Endodermal cell (in vitro differentiated cells): ENCODE results near the gene LHX3. TPM values are rescaled to one million over a fixed set of nuclear protein-coding genes. Genes with fewer than 3 reads are reported as not detected.

Source experiments
- DNase-seq: peaks from one replicate; pipeline ENCODE4 v3.0.0-alpha.2; 2017
- H3K27ac ChIP-seq: 2 replicates; pipeline ENCODE4 v1.5.1; 2013; ENCODE audit warnings: mild to moderate bottlenecking, low read depth, low read length, moderate library complexity
- H3K27me3 ChIP-seq: 2 replicates; pipeline ENCODE4 v1.6.1; 2013; ENCODE audit warnings: mild to moderate bottlenecking, low read length, moderate library complexity; ENCODE audit not compliant: insufficient read depth, control insufficient read depth, poor library complexity, severe bottlenecking
- H3K36me3 ChIP-seq: 2 replicates; pipeline ENCODE4 v1.7.0; 2013; ENCODE audit warnings: mild to moderate bottlenecking, low read length, moderate library complexity; ENCODE audit not compliant: control insufficient read depth, insufficient read depth
- H3K4me1 ChIP-seq: one replicate; pipeline ENCODE4 v1.7.0; 2013; ENCODE audit warnings: low read length; ENCODE audit not compliant: control insufficient read depth, insufficient read depth
- H3K4me3 ChIP-seq: 2 replicates; pipeline ENCODE4 v1.5.1; 2013; ENCODE audit warnings: mild to moderate bottlenecking, low read length, moderate library complexity
- H3K9ac ChIP-seq: 2 replicates; pipeline ENCODE4 v1.6.1; 2013; ENCODE audit warnings: mild to moderate bottlenecking, low read length, moderate library complexity; ENCODE audit not compliant: poor library complexity, severe bottlenecking; ENCODE audit errors: extremely low read depth
- H3K9me3 ChIP-seq: 2 replicates; pipeline ENCODE4 v1.6.1; 2013; ENCODE audit warnings: mild to moderate bottlenecking, low read length, moderate library complexity; ENCODE audit not compliant: control insufficient read depth
- H3K27ac Mint-ChIP-seq: 2 replicates; pipeline ENCODE4 v1.8.0; 2020; ENCODE audit warnings: mixed read lengths
- H3K27me3 Mint-ChIP-seq: 2 replicates; pipeline ENCODE4 v1.8.0; 2021; ENCODE audit warnings: mild to moderate bottlenecking, mixed read lengths; ENCODE audit not compliant: insufficient read depth
- H3K36me3 Mint-ChIP-seq: 2 replicates; pipeline ENCODE4 v1.8.0; 2020; ENCODE audit warnings: low read depth, mixed read lengths
- H3K4me1 Mint-ChIP-seq: 2 replicates; pipeline ENCODE4 v1.8.0; 2020; ENCODE audit warnings: mixed read lengths
- H3K4me3 Mint-ChIP-seq: 2 replicates; pipeline ENCODE4 v1.8.0; 2020; ENCODE audit warnings: mild to moderate bottlenecking, moderate library complexity, mixed read lengths
- H3K9me3 Mint-ChIP-seq: 2 replicates; pipeline ENCODE4 v1.8.0; 2020; ENCODE audit warnings: mild to moderate bottlenecking, mixed read lengths
- WGBS, 2 experiments: methylation state at CpG; one replicate each; pipeline versions ENCODE4 v1.1.5 to v1.1.7; 2013; ENCODE audit warnings: missing lambda C conversion rate in 2 of 2, mixed read lengths in 1 of 2; ENCODE audit not compliant: insufficient coverage in 1 of 2, insufficient read length in 1 of 2; 5-methylcytosine and 5-hydroxymethylcytosine counted together
- total RNA-seq, 2 donors: library from RNA; stranded (reverse); fragmentation: NEBNext Ultra II Directional in 1 of 2; extraction: Animal tissue kit (Norgen Biotek cat#: 25700) in 1 of 2; gene quantifications; 2 replicates in 1 of 2; 3 replicates in 1 of 2; pipeline ENCODE4 v1.2.1, GENCODE V29; 2021
- TF ChIP-seq, protein P1 (sequence below): fragments of 200-600 bp; sonication (generic); conservative IDR thresholded peaks from 2 replicates; pipeline ENCODE4 v1.5.0; 2021; ENCODE audit warnings: antibody characterized with exemption, mild to moderate bottlenecking

Gene LHX3
- total RNA-seq, 2 donors from 2014 or later, result not detected

- Mint-ChIP-seq H3K9me3 (no peaks in the 10 kb centered on the region), H3K27ac (no peak overlapping the region), H3K36me3 (no peaks in the 10 kb centered on the region), H3K4me1 (peaks cover 6% of the 10 kb centered on the region), H3K27me3 (no peaks in the 10 kb centered on the region), H3K4me3 (no peak overlapping the region)
- DNase-seq, result no peak
- H3K27ac ChIP-seq, result no peak overlapping the region
- TF ChIP-seq, protein P1, sequence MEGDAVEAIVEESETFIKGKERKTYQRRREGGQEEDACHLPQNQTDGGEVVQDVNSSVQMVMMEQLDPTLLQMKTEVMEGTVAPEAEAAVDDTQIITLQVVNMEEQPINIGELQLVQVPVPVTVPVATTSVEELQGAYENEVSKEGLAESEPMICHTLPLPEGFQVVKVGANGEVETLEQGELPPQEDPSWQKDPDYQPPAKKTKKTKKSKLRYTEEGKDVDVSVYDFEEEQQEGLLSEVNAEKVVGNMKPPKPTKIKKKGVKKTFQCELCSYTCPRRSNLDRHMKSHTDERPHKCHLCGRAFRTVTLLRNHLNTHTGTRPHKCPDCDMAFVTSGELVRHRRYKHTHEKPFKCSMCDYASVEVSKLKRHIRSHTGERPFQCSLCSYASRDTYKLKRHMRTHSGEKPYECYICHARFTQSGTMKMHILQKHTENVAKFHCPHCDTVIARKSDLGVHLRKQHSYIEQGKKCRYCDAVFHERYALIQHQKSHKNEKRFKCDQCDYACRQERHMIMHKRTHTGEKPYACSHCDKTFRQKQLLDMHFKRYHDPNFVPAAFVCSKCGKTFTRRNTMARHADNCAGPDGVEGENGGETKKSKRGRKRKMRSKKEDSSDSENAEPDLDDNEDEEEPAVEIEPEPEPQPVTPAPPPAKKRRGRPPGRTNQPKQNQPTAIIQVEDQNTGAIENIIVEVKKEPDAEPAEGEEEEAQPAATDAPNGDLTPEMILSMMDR, result no peak
- no peak overlapping the region for H3K9ac ChIP-seq
- H3K9me3 ChIP-seq, result no peaks in the 10 kb centered on the region
- no peaks in the 10 kb centered on the region for H3K4me1 ChIP-seq
- H3K36me3 ChIP-seq, result no peaks in the 10 kb centered on the region
- H3K27me3 ChIP-seq, result no peaks in the 10 kb centered on the region
- no peak overlapping the region for H3K4me3 ChIP-seq
- WGBS, 2 experiments, result 90 to 97% methylated on average over 12 of the region's 12 CpGs
Observed at GRCh38 chr9:136152931-136153330, 52.0 kb downstream of the LHX3 start.

- H3K4me3 Mint-ChIP-seq, result no peak overlapping the region
- WGBS, 2 experiments, result 85 to 94% methylated on average over 4 of the region's 4 CpGs
- peaks cover 6% of the 10 kb centered on the region for H3K4me1 Mint-ChIP-seq
Observed at GRCh38 chr9:136152543-136152866, 52.4 kb downstream of the LHX3 start.

DNA sequence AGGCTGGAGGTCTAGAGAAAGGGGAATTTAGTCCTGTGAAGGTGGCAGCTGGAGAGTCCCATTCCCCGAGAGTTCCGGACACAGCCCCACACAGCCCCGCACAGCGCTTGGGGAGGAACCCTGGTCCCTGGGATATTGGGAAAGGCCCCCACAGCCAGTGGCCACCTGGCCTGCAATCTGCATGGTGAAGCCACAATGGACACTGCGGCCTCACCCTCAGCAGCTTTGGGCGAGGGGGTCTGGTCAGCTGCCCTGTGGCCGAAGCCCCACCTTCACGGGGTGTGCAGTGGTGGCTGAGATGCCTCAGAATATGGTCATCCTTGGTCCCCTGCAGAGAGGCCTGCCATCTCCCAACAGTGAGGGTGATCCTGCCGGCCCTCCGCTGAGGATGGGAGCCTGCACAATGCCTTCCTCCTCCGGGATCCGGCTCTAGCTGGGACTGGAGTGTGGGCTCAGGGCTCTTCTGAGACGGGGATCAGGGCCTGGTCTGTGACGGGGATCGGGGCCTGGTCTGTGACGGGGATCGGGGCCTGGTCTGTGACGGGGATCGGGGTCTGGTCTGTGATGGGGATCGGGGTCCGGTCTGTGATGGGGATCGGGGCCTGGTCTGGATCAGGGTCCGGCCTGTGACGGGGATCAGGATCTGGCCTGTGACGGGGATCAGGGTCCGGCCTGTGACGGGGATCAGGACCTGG lies 52.9 kb downstream of the LHX3 start:
- no peak overlapping the region for H3K4me3 Mint-ChIP-seq
- Histone ChIP-seq H3K9ac (no peak overlapping the region), H3K27me3 (no peaks in the 10 kb centered on the region), H3K4me3 (no peak overlapping the region), H3K4me1 (no peaks in the 10 kb centered on the region), H3K9me3 (no peaks in the 10 kb centered on the region), H3K27ac (no peak overlapping the region), H3K36me3 (no peaks in the 10 kb centered on the region)
- 80 to 87% methylated on average over 21 to 27 of the region's 27 CpGs for WGBS, 2 experiments
- H3K27ac Mint-ChIP-seq, result no peak overlapping the region
- TF ChIP-seq, protein P1, result no peak
- H3K9me3 Mint-ChIP-seq, result no peaks in the 10 kb centered on the region
- H3K27me3 Mint-ChIP-seq, result no peaks in the 10 kb centered on the region
- no peaks in the 10 kb centered on the region for H3K36me3 Mint-ChIP-seq
- no peak for DNase-seq
- H3K4me1 Mint-ChIP-seq, result peaks cover 6% of the 10 kb centered on the region

More at GRCh38 chr9:136152543-136152866, 52.4 kb downstream of the LHX3 start:
- TF ChIP-seq, protein P1, result no peak
- no peaks in the 10 kb centered on the region for H3K36me3 ChIP-seq
- H3K4me3 ChIP-seq, result no peak overlapping the region
- no peaks in the 10 kb centered on the region for H3K9me3 ChIP-seq
- DNase-seq, result no peak
- no peaks in the 10 kb centered on the region for H3K9me3 Mint-ChIP-seq
- no peak overlapping the region for H3K27ac Mint-ChIP-seq
- no peak overlapping the region for H3K9ac ChIP-seq
- no peaks in the 10 kb centered on the region for H3K27me3 Mint-ChIP-seq
- no peaks in the 10 kb centered on the region for H3K27me3 ChIP-seq
- H3K36me3 Mint-ChIP-seq, result no peaks in the 10 kb centered on the region
- H3K27ac ChIP-seq, result no peak overlapping the region
- no peaks in the 10 kb centered on the region for H3K4me1 ChIP-seq
